Adrenal gland (tissue), 5 donors: ENCODE results near the gene UQCC5.

Experiments used
- POLR2A ChIP-seq, 2 donors: fragments of 450-650 bp; IDR thresholded peaks; one replicate each; pipeline ENCODE4 v1.6.1; 2017; ENCODE audit warnings: antibody characterized with exemption in 2 of 2, mild to moderate bottlenecking in 2 of 2, moderate library complexity in 1 of 2
- TF ChIP-seq, protein P1 (sequence below), 6 experiments: fragments of 450-650 bp in 4 of 6; fragments of 200-600 bp in 2 of 6; sonication (generic) in 1 of 6; IDR thresholded peaks; 1 replicate in 5 of 6; 2 replicates in 1 of 6; pipeline versions ENCODE4 v1.5.1 to v1.8.0; 2016 to 2021; ENCODE audit warnings: antibody characterized with exemption in 6 of 6, mild to moderate bottlenecking in 2 of 6, moderate library complexity in 1 of 6
- donor health status: DM: no; HTN: no; CAD: no.

DNA sequence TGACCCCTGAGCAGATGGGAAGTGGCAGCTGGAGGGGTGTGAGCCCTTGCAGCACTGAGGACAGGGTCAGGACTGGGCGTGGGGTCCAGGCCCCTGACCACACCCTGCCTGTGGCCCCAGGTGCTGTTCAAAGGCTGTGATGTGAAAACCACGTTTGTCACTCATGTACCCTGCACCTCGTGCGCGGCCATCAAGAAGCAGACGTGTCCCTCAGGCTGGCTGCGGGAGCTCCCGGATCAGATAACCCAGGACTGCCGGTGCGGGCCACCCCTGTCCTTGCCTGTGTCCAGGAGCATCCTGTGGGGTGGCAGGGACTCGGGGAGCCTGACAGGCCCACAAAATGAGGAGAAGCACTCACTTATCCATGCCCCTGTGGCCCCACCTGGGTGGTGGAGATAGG lies 35.4 kb upstream of the UQCC5 start:
- TF ChIP-seq, protein P1, sequence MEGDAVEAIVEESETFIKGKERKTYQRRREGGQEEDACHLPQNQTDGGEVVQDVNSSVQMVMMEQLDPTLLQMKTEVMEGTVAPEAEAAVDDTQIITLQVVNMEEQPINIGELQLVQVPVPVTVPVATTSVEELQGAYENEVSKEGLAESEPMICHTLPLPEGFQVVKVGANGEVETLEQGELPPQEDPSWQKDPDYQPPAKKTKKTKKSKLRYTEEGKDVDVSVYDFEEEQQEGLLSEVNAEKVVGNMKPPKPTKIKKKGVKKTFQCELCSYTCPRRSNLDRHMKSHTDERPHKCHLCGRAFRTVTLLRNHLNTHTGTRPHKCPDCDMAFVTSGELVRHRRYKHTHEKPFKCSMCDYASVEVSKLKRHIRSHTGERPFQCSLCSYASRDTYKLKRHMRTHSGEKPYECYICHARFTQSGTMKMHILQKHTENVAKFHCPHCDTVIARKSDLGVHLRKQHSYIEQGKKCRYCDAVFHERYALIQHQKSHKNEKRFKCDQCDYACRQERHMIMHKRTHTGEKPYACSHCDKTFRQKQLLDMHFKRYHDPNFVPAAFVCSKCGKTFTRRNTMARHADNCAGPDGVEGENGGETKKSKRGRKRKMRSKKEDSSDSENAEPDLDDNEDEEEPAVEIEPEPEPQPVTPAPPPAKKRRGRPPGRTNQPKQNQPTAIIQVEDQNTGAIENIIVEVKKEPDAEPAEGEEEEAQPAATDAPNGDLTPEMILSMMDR (IDR thresholded peaks at IDR 0.05) = no peak
- no peak for TF ChIP-seq POLR2A (IDR thresholded peaks at IDR 0.05)
